HPDE6-E6E7 (cell line): ENCODE data around the gene C1orf21.

Source experiments
- DNase-seq: peaks from one replicate; pipeline ENCODE4 v3.0.0; 2011; ENCODE audit warnings: missing footprints; ENCODE audit errors: extremely low spot score

The C1orf21 gene

GRCh38 chr1:184485751-184486723 lies 99.2 kb downstream of the C1orf21 start:
- DNase-seq = no peak

- no peak for DNase-seq
Measured at GRCh38 chr1:184486761-184487445, 100.1 kb downstream of the C1orf21 start.

GRCh38 chr1:184487531-184488193 lies 100.8 kb downstream of the C1orf21 start:
- DNase-seq = no peak

- no peak for DNase-seq
Measured at GRCh38 chr1:184489908-184490307, 103.1 kb downstream of the C1orf21 start.

GRCh38 chr1:184492536-184492935 lies 105.7 kb downstream of the C1orf21 start:
- no peak for DNase-seq

GRCh38 chr1:184493987-184494388 lies 107.2 kb downstream of the C1orf21 start:
- DNase-seq = no peak

- DNase-seq = no peak
Measured at GRCh38 chr1:184494929-184495328, 108.1 kb downstream of the C1orf21 start.

- DNase-seq = no peak
Measured at GRCh38 chr1:184497959-184498723, 111.3 kb downstream of the C1orf21 start.

GRCh38 chr1:184499616-184500015 lies 112.8 kb downstream of the C1orf21 start:
- DNase-seq = no peak

GRCh38 chr1:184502161-184502560 lies 115.3 kb downstream of the C1orf21 start:
- DNase-seq = no peak

GRCh38 chr1:184503221-184503749 lies 116.5 kb downstream of the C1orf21 start:
- DNase-seq = no peak

- DNase-seq = no peak
Measured at GRCh38 chr1:184504040-184504954, 117.5 kb downstream of the C1orf21 start.

- no peak for DNase-seq
Measured at GRCh38 chr1:184504955-184505338, 118.1 kb downstream of the C1orf21 start.

GRCh38 chr1:184506481-184506880 lies 119.7 kb downstream of the C1orf21 start:
- DNase-seq = no peak

GRCh38 chr1:184507165-184507564 lies 120.3 kb downstream of the C1orf21 start:
- DNase-seq = no peak

GRCh38 chr1:184507604-184508280 lies 120.9 kb downstream of the C1orf21 start:
- no peak for DNase-seq

- DNase-seq = no peak
Measured at GRCh38 chr1:184509105-184509504, 122.3 kb downstream of the C1orf21 start.

- no peak for DNase-seq
Measured at GRCh38 chr1:184510110-184510509, 123.3 kb downstream of the C1orf21 start.

GRCh38 chr1:184512724-184513123 lies 125.9 kb downstream of the C1orf21 start:
- no peak for DNase-seq

- no peak for DNase-seq
Measured at GRCh38 chr1:184513421-184513820, 126.6 kb downstream of the C1orf21 start.
